Hematopoietic multipotent progenitor cell treated with erythropoietin and hydrocortisone succinate and interleukin-3 and kit ligand, for 6 days (in vitro differentiated cells): ENCODE measurements around the gene PROCR.
"Not testable (repeated sequence)": the region's sequence is repeated elsewhere in the genome, so short reads cannot be mapped to it uniquely, and the experiment has no call there.

ENCODE experiments used
- DNase-seq: peaks from one replicate; pipeline ENCODE4 v3.0.0-alpha.2; 2015

Gene PROCR

GRCh38 chr20:35193031-35193791, 21.3 kb downstream of the PROCR start:
- not testable (repeated sequence) for DNase-seq

- DNase-seq: peak; percentile 48
Measured at GRCh38 chr20:35196313-35196712, 24.4 kb downstream of the PROCR start.

DNA sequence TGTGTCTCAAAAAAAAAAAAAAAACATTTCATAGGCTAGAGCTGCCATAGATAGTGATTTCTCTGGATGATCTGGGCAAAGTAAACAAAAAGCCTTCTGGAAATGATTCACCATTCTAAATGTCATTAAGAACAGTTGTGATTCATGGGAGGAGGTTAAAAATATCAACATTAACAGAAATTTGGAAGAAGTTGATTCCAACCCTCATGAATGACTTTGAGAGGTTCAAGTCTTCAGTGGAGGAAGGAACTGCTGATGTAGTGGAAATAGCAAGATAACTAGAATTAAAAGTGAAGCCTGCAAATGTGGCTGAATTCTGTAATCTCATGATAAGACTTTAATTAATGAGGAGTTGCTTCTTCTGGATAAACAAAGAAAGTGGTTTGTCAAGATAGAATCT, 27.9 kb downstream of the PROCR start:
- peak; percentile 25 for DNase-seq

DNA sequence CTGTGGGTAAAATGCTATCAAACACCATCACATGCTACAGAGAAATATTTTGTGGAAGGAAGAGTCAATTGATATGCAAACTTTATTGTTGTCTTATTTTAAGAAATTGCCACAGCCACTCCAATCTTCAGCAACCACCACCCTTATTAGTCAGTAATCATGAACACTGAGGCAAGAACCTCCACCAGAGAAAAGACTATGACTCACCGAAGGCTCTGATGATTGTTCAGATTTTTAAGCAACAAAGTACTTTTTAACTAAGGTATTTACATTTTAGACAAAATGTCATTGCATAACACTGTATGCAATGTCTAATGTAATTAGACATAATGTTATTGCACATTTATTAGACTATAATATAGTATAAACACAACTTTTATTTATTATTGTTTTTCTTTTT, 28.4 kb downstream of the PROCR start:
- peak; percentile 38 for DNase-seq

- not testable (repeated sequence) for DNase-seq
Measured at GRCh38 chr20:35201467-35201866, 29.6 kb downstream of the PROCR start.

- DNase-seq: no peak
Measured at GRCh38 chr20:35206802-35207201, 34.9 kb downstream of the PROCR start.

DNA sequence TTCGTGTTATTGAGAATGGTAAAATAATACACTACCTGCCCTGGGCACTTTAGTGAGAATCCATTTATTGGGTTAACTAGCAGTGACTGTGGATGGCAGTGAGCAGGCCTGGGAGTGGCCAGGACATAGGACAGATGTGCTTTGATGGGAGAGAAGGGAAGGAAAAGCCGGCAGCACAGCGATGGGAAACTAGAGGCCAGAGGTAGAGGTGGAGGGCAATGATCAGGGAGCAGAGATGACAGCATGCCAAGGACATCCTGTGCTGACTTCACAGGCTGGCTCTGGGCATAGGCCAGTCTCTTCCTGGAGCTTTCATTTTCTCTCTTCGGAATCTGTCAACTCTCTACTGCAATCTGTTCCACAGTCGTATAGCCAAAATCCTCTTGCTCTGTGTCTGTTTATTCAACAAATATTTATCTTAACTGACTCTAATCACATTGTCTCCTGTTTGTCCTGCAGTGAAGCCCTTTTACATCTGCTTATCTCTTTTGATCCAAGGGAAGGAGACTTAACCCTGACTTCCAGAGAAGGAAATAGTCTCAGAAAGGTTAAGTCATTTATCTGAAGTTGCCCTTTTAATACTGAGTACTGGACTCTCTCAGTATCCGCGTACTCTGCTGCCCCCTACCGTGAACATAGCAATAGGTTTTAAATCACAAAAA, 36.2 kb downstream of the PROCR start:
- peak; percentile 94 for DNase-seq

DNA sequence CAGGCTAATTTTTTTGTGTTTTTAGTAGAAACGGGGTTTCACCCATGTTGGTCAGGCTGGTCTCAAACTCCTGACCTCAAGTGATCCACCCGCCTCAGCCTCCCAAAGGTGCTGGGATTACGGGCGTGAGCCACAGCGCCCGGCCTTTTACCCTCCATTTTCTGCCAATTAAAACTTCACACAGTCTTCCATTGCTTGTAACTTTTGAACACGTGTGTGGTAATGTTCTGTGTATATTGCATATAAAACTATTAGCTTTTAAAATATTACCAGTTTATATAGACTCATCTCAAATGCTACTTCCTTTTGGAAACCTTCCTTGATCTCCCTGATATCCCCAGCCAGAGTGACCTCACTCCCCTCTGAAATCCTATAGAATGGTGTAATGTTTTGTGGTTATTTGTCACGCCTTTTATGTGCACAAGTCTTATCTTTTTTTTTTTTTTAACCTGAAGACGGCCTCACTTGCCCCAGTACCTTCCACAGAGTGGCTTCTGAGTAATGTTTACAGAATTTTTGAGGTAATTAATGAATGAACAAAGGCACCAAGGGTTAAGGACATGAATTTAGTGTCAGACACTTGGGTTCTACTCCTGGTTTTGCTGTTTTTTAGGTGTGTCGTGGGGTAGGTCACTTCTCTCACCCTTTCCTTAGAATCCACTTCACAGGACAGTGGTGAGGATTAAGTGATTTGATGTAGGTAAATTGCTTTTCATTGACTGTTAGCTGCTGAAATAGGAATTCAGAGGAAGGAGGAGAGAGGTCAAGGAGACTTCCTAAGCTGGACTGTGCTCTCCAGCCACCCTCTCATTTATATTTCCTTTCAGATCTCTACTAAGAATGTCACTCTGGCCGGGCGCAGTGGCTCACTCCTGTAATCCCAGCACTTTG, 43.4 kb downstream of the PROCR start:
- peak; percentile 53 for DNase-seq

- no peak for DNase-seq
Measured at GRCh38 chr20:35216541-35216940, 44.7 kb downstream of the PROCR start.

- DNase-seq: no peak
Measured at GRCh38 chr20:35223941-35224340, 52.1 kb downstream of the PROCR start.

- DNase-seq: no peak
Measured at GRCh38 chr20:35224536-35224935, 52.7 kb downstream of the PROCR start.

DNA sequence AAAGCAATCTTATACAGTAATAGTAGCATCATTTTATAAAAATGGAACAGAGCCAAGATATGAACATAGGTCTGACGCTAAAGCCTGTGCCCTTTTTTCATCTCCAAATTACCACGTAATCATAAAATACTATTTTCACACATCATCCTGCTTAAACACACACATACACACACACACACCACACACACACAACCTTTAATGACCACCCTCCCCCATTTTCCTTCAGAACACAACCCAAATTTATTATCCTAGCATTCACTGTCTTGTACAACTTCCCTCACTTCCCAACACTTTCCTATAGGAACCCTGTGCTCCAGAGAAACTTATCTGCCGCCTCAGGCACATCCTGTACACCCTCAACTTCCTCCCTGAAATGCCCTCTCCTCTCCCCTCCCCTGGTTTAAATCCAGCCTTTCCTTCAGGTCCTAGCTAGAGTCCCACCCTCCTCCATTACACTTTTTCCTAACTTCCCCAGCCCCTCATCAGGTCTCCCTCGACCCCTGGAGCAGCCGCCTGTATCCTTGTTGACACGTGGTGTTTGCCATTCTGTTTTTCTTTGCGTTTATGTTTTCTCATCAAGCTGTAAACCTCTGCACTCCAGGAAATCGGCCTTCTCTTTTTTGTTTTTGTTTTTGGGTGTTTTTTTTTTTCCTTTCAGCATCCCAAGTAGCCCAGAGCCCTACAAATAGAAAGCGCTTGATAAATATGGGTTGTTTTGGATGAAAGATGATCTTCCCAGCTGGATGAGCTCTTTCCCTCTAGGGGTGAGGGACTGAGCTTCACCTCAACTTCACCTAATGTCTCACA, 53.6 kb downstream of the PROCR start:
- DNase-seq: no peak

DNA sequence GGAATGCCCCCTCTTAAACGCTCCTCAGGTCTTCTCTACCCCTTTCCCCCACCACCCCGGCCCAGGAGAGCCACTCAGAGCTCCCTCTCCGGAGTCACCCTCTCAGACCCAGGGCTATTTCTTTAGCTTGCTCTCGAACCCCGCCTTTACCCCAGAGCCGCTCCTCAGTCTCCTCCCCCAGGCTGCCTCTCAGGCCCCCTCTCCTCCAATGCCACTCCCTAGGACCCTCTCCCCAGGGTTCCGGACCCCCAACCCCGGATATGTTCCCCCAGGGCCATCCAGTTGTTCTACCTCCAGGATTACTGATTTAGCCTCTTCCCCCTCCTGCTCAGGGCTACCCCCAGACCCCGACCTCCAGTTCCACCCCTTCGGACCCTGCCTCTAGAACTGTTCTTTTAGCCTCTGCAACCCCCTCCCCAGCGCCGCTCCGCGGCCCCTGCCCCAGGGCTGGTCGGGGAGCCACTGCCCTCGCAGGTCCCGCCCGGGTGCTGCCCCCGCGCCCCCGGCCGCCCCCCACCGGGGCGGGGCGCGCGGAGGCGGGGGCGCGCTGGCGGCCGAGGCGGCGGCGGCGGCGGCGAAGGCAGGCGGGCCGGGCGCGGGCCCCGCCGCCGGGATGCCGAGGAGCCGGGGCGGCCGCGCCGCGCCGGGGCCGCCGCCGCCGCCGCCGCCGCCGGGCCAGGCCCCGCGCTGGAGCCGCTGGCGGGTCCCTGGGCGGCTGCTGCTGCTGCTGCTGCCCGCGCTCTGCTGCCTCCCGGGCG, 54.4 kb downstream of the PROCR start, which contains the start of gene MMP24:
MMP24 (plus strand) TSS at position 565 of the 758 bp plus-strand sequence; CDS start at position 614, 49 bp downstream.
- DNase-seq: no peak
